H1 (cell line): Measurements from ENCODE around the gene OGFOD3. TPM values are rescaled to one million over a fixed set of nuclear protein-coding genes. Genes with fewer than 3 reads are reported as not detected.

Experiments used
- CTCF ChIA-PET: fragments of 300-600 bp; sonication (Branson Sonifier 250); formaldehyde crosslinking; loops from one replicate; lab custom pipeline; 2021; ENCODE audit not compliant: partially characterized antibody; lab: Charles Lee
- POLR2A ChIA-PET: fragments of 300-600 bp; sonication (Branson Sonifier 250); formaldehyde crosslinking; loops from one replicate; lab custom pipeline; 2021; ENCODE audit warnings: inconsistent platforms; ENCODE audit not compliant: partially characterized antibody; lab: Charles Lee
- DNase-seq, 2 experiments: peaks; one replicate each; pipeline versions ENCODE4 v3.0.0 to v3.0.0-alpha.2; 2010 to 2022; ENCODE audit warnings: low spot score in 2 of 2, low read depth in 1 of 2, mixed read lengths in 1 of 2
- FAIRE-seq: peaks from 2 replicates; lab custom pipeline; 2011; peaks lifted over from hg19 to GRCh38; lab: Jason Lieb, UNC
- H2AFZ ChIP-seq: 2 replicates; pipeline ENCODE4 v1.8.1; 2012; ENCODE audit warnings: low read length, inconsistent platforms
- H2AK5ac ChIP-seq: 2 replicates; pipeline ENCODE4 v1.6.1; 2013; ENCODE audit warnings: low read depth, low read length
- H2BK120ac ChIP-seq: replicated peaks from 2 replicates; pipeline ENCODE3; 2013; ENCODE audit warnings: low read depth, low read length, inconsistent platforms
- H2BK12ac ChIP-seq: 2 replicates; pipeline ENCODE4 v1.6.1; 2013; ENCODE audit warnings: low read depth, low read length
- H2BK15ac ChIP-seq: 2 replicates; pipeline ENCODE4 v1.6.1; 2013; ENCODE audit warnings: low read length
- H2BK20ac ChIP-seq: 2 replicates; pipeline ENCODE4 v1.6.1; 2013; ENCODE audit warnings: low read length
- H2BK5ac ChIP-seq: 2 replicates; pipeline ENCODE4 v1.6.1; 2013; ENCODE audit warnings: low read depth, low read length
- H3K14ac ChIP-seq: 2 replicates; pipeline ENCODE4 v1.6.1; 2013; ENCODE audit warnings: inconsistent platforms; ENCODE audit not compliant: insufficient read length
- H3K18ac ChIP-seq: 2 replicates; pipeline ENCODE4 v1.6.1; 2013; ENCODE audit warnings: low read length; ENCODE audit errors: extremely low read depth
- H3K23ac ChIP-seq: 2 replicates; pipeline ENCODE4 v1.6.1; 2013; ENCODE audit warnings: inconsistent platforms; ENCODE audit not compliant: insufficient read length
- H3K23me2 ChIP-seq: 2 replicates; pipeline ENCODE4 v1.6.1; 2013; ENCODE audit warnings: low read depth, low read length
- H3K27ac ChIP-seq: 2 replicates; pipeline ENCODE4 v1.6.1; 2011; ENCODE audit warnings: low read depth, low read length, inconsistent platforms
- H3K27me3 ChIP-seq, 4 experiments: replicated peaks in 1 of 4; 1 replicate in 1 of 4; 2 replicates in 3 of 4; pipeline versions ENCODE4 v1.6.1 to v1.8.1; 2011 to 2013; ENCODE audit warnings: low read length in 3 of 4, mild to moderate bottlenecking in 3 of 4, inconsistent platforms in 2 of 4, mixed read lengths in 2 of 4, moderate library complexity in 1 of 4; ENCODE audit not compliant: control insufficient read depth in 3 of 4, insufficient read depth in 3 of 4; ENCODE audit errors: extremely low read depth in 1 of 4
- H3K36me3 ChIP-seq, 4 experiments: 2 replicates each; pipeline versions ENCODE4 v1.6.1 to v1.8.1; 2011 to 2013; ENCODE audit warnings: mild to moderate bottlenecking in 4 of 4, low read length in 3 of 4, moderate library complexity in 2 of 4, control low read depth in 1 of 4, inconsistent platforms in 1 of 4; ENCODE audit not compliant: insufficient read depth in 4 of 4, control insufficient read depth in 2 of 4
- H3K4ac ChIP-seq: replicated peaks from 2 replicates; pipeline ENCODE3; 2013; ENCODE audit warnings: low read length, low read depth, mixed read lengths, inconsistent platforms; ENCODE audit not compliant: insufficient read length
- H3K4me1 ChIP-seq, 4 experiments: replicated peaks in 1 of 4; 1 replicate in 1 of 4; 2 replicates in 3 of 4; pipeline versions ENCODE4 v1.6.1 to v1.8.1; 2011 to 2013; ENCODE audit warnings: low read length in 3 of 4, inconsistent platforms in 2 of 4, mixed read lengths in 1 of 4; ENCODE audit not compliant: insufficient read depth in 4 of 4, control insufficient read depth in 3 of 4
- H3K4me2 ChIP-seq, 2 experiments: 2 replicates each; pipeline versions ENCODE4 v1.6.1 to v1.8.1; 2011 to 2013; ENCODE audit warnings: low read depth in 2 of 2, low read length in 2 of 2, control low read depth in 1 of 2, inconsistent platforms in 1 of 2, mild to moderate bottlenecking in 1 of 2; ENCODE audit not compliant: insufficient read depth in 1 of 2
- H3K4me3 ChIP-seq, 4 experiments: fragments of 200-600, 300-600 bp in 1 of 4; sonication (generic), shearing (Covaris generic), sonication (Bioruptor Twin) in 1 of 4; 2 replicates each; pipeline versions ENCODE4 v1.5.1 to v1.8.1; 2011 to 2016; ENCODE audit warnings: low read length in 4 of 4, low read depth in 3 of 4, control low read depth in 2 of 4, inconsistent platforms in 2 of 4, mild to moderate bottlenecking in 2 of 4, mixed read lengths in 1 of 4, moderate library complexity in 1 of 4; ENCODE audit not compliant: insufficient read depth in 2 of 4; ENCODE audit errors: extremely low read depth in 1 of 4
- H3K56ac ChIP-seq: replicated peaks from 2 replicates; pipeline ENCODE3; 2013; ENCODE audit warnings: low read depth, mild to moderate bottlenecking, mixed read lengths, low read length, inconsistent platforms; ENCODE audit not compliant: insufficient read length
- H3K79me1 ChIP-seq: 2 replicates; pipeline ENCODE4 v1.6.1; 2013; ENCODE audit warnings: low read depth, low read length, control low read depth
- H3K79me2 ChIP-seq, 2 experiments: 2 replicates each; pipeline versions ENCODE4 v1.6.1 to v1.8.1; 2012 to 2013; ENCODE audit warnings: low read length in 2 of 2, mild to moderate bottlenecking in 2 of 2, inconsistent platforms in 1 of 2; ENCODE audit not compliant: insufficient read depth in 2 of 2, control insufficient read depth in 1 of 2
- H3K9ac ChIP-seq, 4 experiments: replicated peaks in 1 of 4; 1 replicate in 1 of 4; 2 replicates in 3 of 4; pipeline versions ENCODE4 v1.6.1 to v1.8.1; 2011 to 2013; ENCODE audit warnings: low read depth in 3 of 4, low read length in 3 of 4, control low read depth in 2 of 4, mild to moderate bottlenecking in 2 of 4, moderate library complexity in 2 of 4, inconsistent platforms in 1 of 4; ENCODE audit errors: extremely low read depth in 1 of 4
- H3K9me3 ChIP-seq, 2 experiments: 2 replicates each; pipeline versions ENCODE4 v1.6.1 to v1.8.1; 2012 to 2013; ENCODE audit warnings: mild to moderate bottlenecking in 2 of 2, moderate library complexity in 2 of 2, control low read depth in 1 of 2, inconsistent platforms in 1 of 2, low read depth in 1 of 2, low read length in 1 of 2, mixed read lengths in 1 of 2; ENCODE audit not compliant: insufficient read depth in 2 of 2
- H4K20me1 ChIP-seq, 2 experiments: replicated peaks in 1 of 2; 2 replicates each; pipeline versions ENCODE3 to v1.8.1; 2011 to 2013; ENCODE audit warnings: inconsistent platforms in 2 of 2, low read length in 2 of 2, mild to moderate bottlenecking in 1 of 2; ENCODE audit not compliant: insufficient read depth in 2 of 2, control insufficient read depth in 1 of 2
- H4K5ac ChIP-seq: 2 replicates; pipeline ENCODE4 v1.6.1; 2013; ENCODE audit warnings: low read length, low read depth, mixed read lengths, inconsistent platforms; ENCODE audit not compliant: insufficient read length
- H4K8ac ChIP-seq: 2 replicates; pipeline ENCODE4 v1.8.0; 2013; ENCODE audit warnings: mild to moderate bottlenecking, moderate library complexity, low read length, inconsistent platforms; ENCODE audit not compliant: insufficient read depth; ENCODE audit errors: extremely low read depth
- H4K91ac ChIP-seq: replicated peaks from 2 replicates; pipeline ENCODE3; 2013; ENCODE audit warnings: low read length, mixed read lengths, inconsistent platforms; ENCODE audit not compliant: insufficient read length
- CTCF ChIP-seq, 3 experiments: IDR thresholded peaks; 1 replicate in 2 of 3; 2 replicates in 1 of 3; pipeline versions ENCODE4 v1.5.1 to v1.6.1; 2011; ENCODE audit warnings: low read length in 3 of 3, mild to moderate bottlenecking in 3 of 3, inconsistent platforms in 2 of 3, low read depth in 1 of 3, moderate library complexity in 1 of 3; ENCODE audit not compliant: insufficient read depth in 1 of 3; ENCODE audit errors: control extremely low read depth in 1 of 3
- JUND ChIP-seq: IDR thresholded peaks from 2 replicates; pipeline ENCODE4 v1.6.1; 2011; ENCODE audit warnings: mild to moderate bottlenecking, improper control_type of control experiment, low read length
- WGBS, 2 experiments: shearing (Covaris generic) in 1 of 2; methylation state at CpG; one replicate each; pipeline versions ENCODE4 v1.1.6 to v1.1.7; 2013 to 2015; ENCODE audit warnings: low lambda C conversion rate in 2 of 2, mixed read lengths in 2 of 2, inconsistent platforms in 1 of 2, low coverage in 1 of 2, missing lambda C conversion rate in 1 of 2; ENCODE audit not compliant: insufficient replicate concordance in 2 of 2, insufficient coverage in 1 of 2, insufficient read length in 1 of 2; ENCODE audit errors: extremely low coverage in 1 of 2, missing lambda C conversion rate in 1 of 2; 5-methylcytosine and 5-hydroxymethylcytosine counted together
- polyA plus RNA-seq, 7 experiments: library from polyadenylated mRNA; depleted of rRNA in 3 of 7; stranded (reverse) in 5 of 7; unstranded in 2 of 7; fragments of >200 nt in 5 of 7; fragments of 200-250 nt in 2 of 7; gene quantifications; 1 replicate in 5 of 7; 2 replicates in 1 of 7; 4 replicates in 1 of 7; pipeline versions ENCODE4 v1.2.1 to v1.2.3, GENCODE V29; 2011 to 2013; ENCODE audit warnings: missing spikeins in 2 of 7, mixed read lengths in 2 of 7
- total RNA-seq: library from RNA; stranded (reverse); fragmentation: NEBNext Ultra II Directional; extraction: Animal tissue kit (Norgen Biotek cat#: 25700); gene quantifications from 2 replicates; pipeline ENCODE4 v1.2.1, GENCODE V29; 2021

OGFOD3 gene
- total and polyA plus RNA-seq, 2 of the 8 experiments (the other 6 are each of a cell fraction or from before 2014, with no cell fraction given), result 21.1 to 21.8 TPM

GRCh38 chr17:82464567-82464929 is 46.2 kb upstream of the OGFOD3 start:
- no peak for FAIRE-seq
- CTCF ChIA-PET, result interaction anchor here (1.6 to 2.5 kb wide), 2 partner anchors 9 to 17 kb away, joined by 5 to 8 read pairs; no protein-coding TSS in a partner anchor

More at GRCh38 chr17:82464567-82464929, 46.2 kb upstream of the OGFOD3 start:
- no peak for DNase-seq
- Histone ChIP-seq H4K91ac (no peak overlapping the region), H4K20me1 (peaks cover 3 to 14% of the 10 kb centered on the region in 2 experiments), H2BK12ac (no peak overlapping the region), H3K9ac (no peak overlapping the region), H3K56ac (no peak overlapping the region), H3K23me2 (no peaks in the 10 kb centered on the region), H2BK120ac (no peak overlapping the region), H3K23ac (no peak overlapping the region), H3K9me3 (no peaks in the 10 kb centered on the region), H3K27ac (no peak overlapping the region), H3K79me1 (0 out of 2 replicates have a peak, but pooled peaks cover 2% of the 10 kb centered on the region), H2AK5ac (no peak overlapping the region), H2BK20ac (no peak overlapping the region)
- 88% methylated on average over 11 of the region's 11 CpGs; no CpG with 5 or more reads in 1 of the 2 experiments for WGBS, 2 experiments
- POLR2A ChIA-PET, result interaction anchor here (0.9 kb wide), 1 partner anchor 8 kb away, joined by 3 read pairs; no protein-coding TSS in a partner anchor
- no peak for TF ChIP-seq JUND
- TF ChIP-seq CTCF (IDR thresholded peaks at IDR 0.05; ENCODE audit: control extremely low read depth in 1 of 3, insufficient read depth in 1 of 3, low read depth in 1 of 3, low read length in 3 of 3), result no peak
- TF ChIP-seq, all 59 proteins: peak for 0
- Histone ChIP-seq H4K8ac (no peak overlapping the region), H3K36me3 (peaks cover 27 to 43% (median 33%) of the 10 kb centered on the region in 4 experiments), H2AFZ (no peak overlapping the region), H3K4me3 (no peak overlapping the region), H2BK5ac (no peak overlapping the region), H2BK15ac (no peak overlapping the region), H3K27me3 (no peaks in the 10 kb centered on the region), H3K4me1 (no peaks in the 10 kb centered on the region), H3K4ac (no peak overlapping the region), H3K4me2 (no peak overlapping the region), H3K79me2 (peaks cover 0 to 3% of the 10 kb centered on the region in 2 experiments; a peak in 1 of 4 replicates), H4K5ac (no peak overlapping the region), H3K18ac (no peak overlapping the region), H3K14ac (no peak overlapping the region)
